Putamen (tissue), 1 donor: Measurements from ENCODE around the gene PEPD.

Source experiments
- DNase-seq: peaks from one replicate; pipeline ENCODE4 v3.0.0-alpha.2; 2016; ENCODE audit warnings: low spot score

PEPD gene

DNA sequence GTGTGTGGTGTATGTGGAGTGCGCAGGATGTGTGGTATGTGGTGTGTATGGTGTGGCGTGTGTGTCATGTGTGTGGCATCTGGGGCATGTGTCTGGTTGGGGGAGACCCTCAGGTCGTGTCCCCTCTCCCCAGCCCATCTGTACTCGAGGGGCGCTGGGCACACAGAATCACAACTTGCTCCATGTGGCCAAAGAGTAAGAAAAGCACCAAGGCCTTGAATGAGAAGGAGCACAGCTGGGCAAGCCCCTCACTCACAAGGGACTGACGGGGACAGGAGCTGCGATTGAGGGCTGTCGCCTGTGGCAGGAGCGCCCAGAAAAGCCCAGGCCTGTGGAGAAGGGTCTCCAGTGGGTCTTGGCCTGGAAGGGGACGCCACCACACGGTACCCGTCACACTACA lies 62.8 kb downstream of the PEPD start:
- no peak for DNase-seq

DNA sequence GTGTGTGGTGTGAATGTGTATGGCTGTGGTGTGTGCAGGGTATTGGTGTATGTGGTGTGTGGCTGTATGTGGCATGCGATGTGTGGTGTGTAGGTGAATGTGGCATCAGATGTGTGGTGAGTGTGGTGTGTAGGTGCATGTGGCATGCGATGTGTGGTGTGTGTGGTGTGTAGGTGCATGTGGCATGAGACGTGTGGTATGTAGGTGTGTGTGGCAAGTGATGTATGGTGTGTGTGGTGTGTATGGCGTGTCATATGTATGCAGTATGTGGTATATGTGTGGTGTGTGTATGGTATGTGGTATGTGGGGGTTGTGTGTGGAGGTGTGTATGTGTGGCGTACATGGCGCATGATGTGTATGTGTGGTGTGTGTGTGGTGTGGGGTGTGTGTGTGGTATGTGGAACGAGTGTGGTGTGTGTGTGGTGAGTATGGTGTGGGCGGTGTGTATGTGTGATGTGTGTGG lies 63.4 kb downstream of the PEPD start:
- no peak for DNase-seq

DNA sequence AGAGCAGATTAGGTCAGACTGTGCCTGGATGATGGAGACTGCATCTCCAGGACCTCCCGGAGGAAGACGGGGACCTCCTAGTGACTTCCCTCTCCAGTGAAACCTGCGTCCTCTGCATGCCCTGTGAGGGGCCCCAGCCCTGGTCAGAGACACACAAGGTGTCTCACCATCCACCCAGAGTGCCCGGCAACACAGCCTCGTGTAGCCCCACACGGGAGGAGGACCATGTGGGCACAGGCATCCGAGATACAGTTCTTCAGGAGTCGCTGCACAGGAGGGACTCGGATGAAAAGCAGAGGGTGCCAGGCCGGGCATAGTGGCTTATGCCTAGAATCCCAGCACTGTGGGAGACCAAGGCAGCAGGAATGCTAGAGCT lies 64.8 kb downstream of the PEPD start:
- no peak for DNase-seq

DNA sequence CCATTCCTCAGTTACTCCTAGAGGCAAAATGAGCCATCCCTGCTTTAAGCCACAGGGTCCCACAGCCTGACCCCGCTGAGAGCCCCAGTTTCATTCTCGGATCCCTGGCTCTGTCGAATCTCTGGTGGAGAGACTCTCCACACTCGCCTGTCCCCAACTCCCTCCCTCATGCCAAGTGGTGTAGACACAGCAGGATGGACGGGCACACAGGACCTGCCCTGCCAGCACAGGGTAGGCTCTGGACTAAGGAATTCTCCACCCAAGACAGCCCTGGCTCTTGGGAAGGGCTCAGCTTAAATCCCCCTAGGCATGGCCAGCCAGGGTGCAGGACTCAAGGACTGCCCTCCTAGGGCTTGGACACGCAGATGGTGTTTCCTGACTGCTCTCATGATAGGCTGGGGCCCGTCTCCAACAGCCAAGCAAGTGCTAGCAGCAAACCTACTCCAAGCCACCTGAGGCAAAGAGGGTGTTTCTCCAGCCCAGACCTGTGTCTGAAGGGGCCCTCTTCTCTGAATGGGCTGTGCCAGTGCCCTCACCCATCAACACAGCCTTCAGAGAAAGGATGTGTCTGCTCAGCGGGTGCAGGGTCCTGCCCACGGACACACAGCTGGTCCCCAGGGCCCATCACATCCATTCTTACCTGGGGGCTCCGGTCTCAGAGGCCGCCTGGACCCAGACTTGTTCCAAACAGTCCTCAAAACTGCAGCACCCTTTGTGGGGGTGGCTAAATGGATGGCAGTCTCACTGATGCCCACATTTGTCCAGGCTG lies 65.3 kb downstream of the PEPD start:
- no peak for DNase-seq

DNA sequence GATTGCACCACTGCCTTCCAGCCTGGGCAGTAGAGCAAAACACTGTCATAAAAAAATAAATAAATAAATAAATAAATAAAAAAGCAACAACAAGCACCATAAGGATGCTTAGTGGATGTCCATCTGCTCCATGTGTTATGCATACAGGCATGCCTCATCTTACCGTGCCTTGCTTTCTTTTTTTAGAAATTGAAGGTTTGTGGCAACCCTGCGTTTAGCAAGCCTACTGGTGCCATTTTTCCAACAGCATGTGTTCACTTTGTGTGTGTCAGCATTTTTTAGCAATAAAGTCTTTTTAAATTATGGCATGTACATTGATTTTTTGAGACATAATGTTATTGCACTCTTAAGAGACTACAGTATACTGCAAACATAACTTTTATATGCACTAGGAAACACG lies 68.3 kb downstream of the PEPD start:
- no peak for DNase-seq

DNA sequence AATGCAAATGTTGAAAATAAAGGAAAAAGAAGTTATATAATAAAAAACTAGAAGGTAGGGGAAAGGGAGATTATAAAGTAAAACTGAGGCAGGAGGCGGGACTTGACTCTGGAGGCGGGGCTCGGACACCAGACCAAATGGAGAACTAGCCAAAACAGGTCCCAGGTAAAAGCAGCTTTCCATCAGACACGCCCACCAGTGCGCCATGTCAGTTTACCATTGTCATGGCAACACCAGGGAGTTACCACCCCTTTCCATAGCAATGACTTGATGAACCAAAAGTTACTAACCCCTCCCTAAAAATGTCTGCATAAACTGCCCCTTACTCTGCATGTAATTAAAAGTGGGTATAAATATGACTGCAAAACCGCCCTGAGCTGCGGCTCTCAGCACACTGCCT lies 70.9 kb downstream of the PEPD start:
- no peak for DNase-seq

DNA sequence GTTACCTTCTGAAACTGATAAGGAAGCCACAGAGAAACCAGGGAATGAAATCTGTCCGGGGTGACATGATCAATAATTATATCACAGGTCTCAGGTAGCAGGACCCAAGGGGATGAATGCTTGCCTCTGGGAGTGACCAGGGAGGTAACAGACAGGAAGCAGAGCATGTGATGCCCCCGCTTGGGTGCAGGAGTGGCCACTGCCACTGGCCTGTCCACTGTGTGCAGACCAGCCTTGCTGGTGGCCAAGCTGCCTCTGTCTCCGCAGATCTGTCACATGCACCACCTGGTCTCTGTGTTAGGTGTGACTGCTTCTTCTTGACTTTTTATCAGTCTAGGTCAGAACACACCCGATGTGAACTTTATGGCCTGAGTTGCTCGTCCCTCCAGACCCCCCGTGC lies 71.8 kb downstream of the PEPD start:
- DNase-seq = no peak

DNA sequence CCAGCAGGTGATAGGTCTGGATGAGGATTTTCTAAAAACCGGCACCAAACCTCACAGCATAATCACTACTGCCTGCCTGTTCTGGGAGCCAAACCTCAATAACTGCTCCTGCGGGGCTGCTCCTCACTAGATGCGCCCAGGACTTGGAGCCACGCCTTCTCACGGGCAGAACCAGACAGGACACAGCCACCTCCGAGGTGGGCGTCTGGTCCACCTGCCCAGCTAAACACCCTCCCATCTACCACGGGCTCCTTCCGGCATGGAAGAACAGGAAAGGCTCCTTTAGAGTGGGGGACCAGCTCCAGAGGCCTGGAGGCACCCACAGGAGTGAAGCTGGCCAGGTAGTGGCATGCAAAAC lies 73.5 kb downstream of the PEPD start:
- no peak for DNase-seq

DNA sequence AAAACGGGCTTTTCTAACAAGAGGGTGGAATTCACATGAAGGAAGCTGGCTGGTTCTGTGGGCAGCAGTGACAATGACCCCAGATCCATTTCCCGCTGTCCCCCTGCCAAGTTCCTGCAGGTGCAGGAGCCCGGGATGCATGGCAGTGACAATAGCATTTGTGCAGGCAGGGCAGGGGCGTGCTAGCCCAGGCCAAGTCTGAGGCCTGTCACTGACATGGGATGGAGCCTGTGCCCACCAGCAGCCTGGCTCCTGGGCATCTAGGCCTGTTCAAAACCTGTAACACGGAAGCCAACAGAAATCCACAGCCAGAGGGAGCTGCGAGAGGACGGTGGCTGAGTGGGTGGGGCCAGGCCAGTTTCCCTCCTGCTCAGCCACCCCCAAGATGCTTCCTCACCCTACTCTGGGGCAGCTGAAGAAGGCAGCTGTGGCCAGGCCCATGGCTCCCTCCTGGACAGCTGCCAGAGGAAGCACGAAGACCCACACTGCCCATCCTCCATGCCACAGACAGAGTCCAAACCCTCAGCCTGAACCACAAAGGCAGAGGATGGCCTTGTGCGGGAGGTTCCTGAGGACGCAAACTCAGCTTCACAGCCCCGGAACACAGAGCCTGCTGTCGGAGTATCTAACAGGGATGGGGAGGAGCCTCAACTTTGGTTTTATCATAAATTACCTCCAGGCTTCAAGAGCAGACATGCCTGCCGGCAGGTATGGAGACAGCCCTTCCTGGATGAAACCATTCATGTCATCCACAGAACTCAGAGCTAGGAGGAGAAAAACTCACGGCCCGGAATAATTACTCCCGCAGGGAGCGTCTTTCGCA lies 74.0 kb downstream of the PEPD start:
- DNase-seq = no peak

DNA sequence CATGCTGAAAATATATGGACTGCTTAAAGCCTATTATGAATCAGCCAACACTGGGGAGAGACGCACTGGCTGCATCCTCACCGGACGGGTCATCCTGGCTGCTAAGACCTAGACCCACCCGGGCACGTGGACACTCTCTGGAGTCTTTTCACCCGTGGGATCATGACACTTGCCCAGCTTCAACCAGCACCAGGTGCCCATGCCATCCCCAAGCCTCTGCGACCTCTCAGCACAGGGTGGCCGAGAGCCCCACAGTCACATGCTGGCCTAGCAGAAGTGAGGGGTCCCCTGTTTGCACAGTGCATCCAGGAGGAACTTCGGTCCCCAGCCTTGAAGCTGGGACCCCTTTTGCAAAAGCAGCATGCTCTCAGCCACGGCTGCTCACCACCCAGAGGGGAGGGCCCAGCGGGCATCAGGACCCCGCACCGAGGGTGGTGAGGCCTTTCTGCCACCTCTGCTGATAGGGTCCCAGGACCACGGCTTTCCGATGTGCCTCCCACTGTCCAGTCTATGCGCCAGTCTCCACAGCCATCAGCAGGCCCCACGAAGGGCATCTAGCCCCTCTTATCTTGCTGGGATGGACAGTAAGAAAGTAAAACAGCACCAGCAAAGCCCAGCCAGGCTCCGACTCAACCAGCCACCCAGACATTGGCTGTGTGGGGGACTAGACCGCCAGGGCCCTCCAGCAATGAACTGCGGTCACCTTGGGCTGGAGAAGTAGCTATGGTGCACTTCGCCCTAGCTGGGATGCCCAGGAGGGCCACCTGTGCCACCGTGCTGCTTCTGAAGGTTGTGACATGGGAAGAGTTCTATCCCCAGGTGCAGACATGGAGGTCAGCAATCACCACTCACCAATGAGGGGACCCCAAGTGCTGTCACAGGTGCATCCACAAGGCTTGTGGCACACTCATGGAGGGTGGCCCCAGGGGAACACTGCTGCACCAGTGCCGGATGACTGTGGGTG lies 75.0 kb downstream of the PEPD start:
- DNase-seq = no peak

DNA sequence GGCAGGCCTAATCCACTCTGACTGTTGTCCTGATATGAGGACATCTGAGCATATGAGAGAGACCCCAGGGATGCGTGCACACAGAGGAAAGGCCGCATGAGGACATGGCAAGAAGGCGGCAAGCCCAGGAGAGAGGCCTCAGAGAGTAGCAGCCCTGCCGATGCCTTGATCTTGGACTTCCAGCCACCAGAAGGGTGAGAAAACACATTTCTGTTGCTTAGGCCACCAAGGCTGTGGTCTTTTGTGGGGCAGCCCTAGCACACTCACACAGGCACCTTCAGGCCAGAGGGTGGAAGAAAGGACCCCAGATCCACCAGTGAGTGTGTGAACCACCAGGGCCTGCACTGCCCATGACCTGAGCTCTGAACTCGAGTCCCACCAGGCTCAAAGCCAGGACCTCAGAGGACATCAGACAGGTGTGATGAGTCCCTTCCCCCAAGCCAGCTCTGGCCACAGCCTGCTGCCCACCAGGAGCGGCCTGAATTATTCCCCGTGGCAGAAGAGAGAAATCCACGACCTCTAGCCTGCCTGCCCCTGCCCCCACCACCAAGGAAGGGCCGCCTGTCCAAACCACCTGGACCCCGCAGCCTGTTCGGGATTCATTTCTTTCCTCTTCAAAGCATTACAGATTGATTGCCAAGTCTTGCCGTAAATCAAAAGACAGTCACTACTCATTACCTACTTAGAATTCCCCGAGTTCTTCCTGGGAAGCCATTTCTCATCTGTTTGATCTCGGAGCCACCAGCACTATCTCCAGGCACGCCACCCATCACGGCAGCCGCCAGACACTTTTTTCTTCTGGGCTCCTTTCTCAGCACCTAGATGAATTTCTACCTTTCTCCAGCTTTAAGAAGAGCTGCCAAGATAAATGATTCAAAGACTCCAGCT lies 75.9 kb downstream of the PEPD start:
- no peak for DNase-seq

DNA sequence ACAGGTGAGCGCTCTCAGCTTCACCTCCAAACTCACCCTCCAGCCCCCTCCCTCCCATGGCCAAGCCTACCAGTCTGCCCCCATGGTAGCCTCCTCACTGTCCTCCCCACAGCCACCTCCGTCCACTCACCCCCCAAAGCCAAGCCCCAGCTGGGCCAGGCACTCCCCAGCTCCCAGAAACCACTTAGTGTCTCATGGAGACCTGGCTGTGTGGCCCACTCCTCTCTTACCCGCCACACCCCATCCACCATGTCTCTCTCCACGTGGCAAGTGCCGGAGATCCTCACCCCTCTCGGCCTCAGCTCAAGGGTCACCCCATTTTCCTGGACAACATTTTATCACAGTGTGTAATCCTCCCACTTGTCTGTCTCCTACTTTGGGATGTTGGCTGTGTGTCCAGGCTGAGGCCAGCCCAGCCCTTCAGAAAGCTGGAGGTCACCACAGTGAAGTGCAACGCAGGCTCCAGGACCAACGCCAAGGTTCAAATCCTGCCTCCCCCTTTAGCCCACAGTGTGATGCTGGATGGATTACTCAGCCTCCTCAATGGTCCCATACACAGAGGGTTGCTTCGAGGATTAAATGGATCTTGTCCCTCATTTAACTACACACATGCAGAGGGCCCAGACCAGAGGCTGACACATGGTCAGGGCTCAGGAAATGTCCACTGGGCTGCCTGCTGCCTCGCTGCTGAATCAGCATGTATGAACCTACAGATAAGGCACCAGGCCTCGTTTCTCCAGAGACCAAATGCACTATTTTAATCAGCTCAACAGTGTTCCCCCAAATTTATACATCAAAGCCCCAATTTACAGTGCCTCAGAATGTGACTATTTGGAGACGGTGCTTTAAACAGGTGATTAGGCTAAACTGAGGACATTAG lies 76.8 kb downstream of the PEPD start:
- DNase-seq = no peak

DNA sequence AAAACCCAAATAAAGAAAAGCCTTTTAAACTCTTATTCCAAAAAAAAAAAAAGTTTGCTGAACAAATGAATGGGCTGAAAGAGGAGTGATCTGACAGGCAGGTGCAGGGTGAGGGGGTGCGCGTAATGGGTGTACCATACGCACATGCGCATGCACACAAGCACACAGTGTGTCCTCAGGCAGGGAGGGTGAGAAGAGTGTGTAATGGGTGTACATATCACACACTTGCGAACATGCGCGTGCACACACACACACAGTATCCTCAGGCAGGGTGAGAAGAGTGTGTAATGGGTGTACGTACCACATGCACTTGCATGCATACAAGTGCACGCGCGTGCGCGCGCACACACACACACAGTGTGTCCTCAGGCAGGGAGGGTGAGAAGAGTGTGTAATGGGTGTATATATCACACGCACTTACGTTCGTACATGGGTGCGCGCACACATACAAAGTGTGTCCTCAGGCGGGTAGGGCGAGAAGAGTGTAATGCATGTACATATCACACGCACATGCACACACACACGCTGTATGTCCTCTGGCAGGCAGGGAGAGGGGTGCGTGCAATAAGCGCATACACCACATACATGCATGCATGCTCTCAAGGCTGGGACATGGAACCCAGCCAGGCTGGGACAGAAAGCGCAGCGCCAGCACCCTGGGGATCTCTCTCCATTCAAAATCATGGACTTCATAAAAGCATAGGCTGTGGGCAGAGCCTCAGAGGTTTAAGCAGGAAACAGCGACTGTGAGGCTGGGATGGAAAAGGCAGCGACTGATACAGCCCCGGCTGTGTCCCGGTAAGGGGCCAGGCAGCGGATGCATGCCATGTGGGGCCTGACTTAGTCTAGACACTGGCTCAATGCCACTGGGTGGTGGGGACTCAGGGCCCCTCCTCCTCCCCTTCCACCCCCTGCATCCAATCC lies 77.7 kb downstream of the PEPD start:
- no peak for DNase-seq

DNA sequence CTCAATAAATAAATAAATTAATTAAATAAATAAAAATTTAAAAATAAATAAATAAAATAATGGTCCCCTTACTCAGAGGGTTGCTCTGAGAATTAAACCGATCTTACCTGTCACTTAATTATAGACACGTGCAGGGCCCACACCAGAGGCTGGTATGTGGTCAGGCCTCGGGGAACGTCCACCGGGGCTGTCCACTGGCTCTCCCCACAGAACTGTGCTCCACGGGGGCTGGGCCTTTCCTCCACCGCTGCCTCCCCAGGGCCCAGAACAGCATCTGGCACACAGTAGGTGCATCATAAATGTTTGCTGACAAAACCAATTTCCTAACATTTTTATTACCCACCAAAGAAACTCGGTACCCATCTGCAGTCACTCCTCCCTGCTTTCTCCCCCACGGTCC lies 78.9 kb downstream of the PEPD start:
- DNase-seq = no peak

DNA sequence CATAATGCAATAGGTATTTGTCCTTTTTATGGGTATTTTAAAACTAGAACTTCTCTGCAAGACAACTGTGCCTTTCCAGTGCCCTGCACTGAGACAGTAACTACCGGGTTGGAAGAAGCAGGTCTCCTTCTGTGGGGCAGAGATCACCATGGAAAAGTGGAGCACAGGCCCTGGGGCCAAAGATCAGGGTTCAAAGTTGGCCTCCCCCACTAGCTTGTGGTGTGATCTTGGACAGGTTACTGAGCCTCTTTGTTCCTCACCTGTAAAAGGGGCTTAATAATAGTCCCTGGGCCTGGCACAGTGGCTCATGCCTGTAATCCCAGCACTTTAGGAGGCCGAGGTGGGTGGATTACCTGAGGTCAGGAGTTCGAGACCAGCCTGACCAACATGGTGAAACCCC lies 79.8 kb downstream of the PEPD start:
- DNase-seq = no peak

DNA sequence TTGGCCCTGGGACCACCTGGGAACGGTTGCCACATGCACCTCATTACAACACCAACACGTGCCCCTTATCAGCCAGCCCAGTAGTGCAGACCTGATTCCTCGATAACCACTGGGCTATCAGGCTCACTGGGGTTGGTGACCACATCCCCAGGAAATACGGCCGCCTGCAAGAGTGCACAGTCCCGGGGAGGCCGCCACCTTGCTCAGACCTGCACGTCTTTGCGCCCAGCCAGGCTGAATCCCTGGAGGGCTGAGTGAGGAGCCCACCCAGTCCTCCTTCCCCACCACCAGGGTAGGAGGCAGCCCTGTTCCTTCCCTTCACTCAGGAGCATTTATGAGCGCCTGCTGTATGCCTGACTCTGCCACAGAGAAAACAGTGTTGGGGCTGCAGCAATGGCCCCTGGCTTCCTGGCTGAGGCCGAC lies 80.3 kb downstream of the PEPD start:
- DNase-seq = no peak

DNA sequence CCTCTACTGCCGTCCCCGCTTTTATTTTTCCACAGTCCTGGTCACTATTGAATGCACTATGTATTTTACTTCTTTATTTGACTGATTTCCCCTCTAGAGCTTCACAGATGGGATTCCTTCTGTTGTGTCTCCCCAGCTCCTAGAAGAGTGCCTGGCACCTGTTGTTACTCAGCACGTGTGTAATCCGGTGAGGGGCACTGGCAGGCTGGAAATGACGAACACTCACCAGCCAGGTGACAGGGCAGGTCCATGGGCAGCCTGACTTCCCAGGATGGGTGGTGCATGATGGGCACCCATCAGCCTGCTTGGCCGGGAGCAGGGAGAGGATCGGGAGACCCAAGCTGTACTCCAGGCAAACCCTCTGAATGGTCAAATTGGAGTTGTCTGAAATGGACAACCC lies 80.9 kb downstream of the PEPD start:
- no peak for DNase-seq

DNA sequence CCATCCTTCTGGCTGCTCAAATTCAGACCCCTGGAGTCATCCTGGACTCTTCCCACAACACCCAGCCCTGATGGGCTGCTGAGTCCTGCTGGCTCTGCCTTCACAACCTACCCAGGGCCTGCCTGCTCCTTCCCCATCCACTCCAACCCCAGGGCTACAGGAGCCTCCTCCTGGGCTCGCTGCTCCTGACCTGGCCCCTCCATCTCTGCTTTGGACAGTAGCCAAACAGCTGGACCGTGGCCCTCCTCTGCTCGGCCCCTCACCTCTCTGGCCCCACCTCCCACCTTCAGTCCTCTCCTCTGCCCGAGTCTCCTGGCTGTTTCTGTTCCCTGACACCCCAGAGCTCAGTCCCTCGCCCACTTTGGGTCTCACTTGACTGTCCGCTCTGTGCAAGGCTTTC lies 81.3 kb downstream of the PEPD start:
- DNase-seq = no peak
